Cardiac muscle cell (in vitro differentiated cells and primary cell): ENCODE data around the gene CAMK2G. TPM values are rescaled to one million over a fixed set of nuclear protein-coding genes. Genes with fewer than 3 reads are reported as not detected.

ENCODE experiments used
- DNase-seq, 2 donors: peaks; one replicate each; pipeline versions ENCODE4 v3.0.0 to v3.0.0-alpha.2; 2010 to 2017; ENCODE audit warnings: low read depth in 1 of 2, low spot score in 1 of 2
- H3K27ac ChIP-seq: fragments of 200-600 bp; sonication (generic); 2 replicates; pipeline ENCODE4 v1.5.1; 2016
- H3K27me3 ChIP-seq: fragments of 200-600 bp; sonication (generic); 2 replicates; pipeline ENCODE4 v1.6.0; 2016; ENCODE audit warnings: control low read depth
- H3K36me3 ChIP-seq: fragments of 200-600 bp; sonication (generic); 2 replicates; pipeline ENCODE4 v1.5.1; 2016; ENCODE audit warnings: control low read depth
- H3K4me1 ChIP-seq: fragments of 200-600 bp; sonication (generic); 2 replicates; pipeline ENCODE4 v1.8.1; 2017; ENCODE audit warnings: low read depth, mild to moderate bottlenecking, mixed run types
- H3K4me3 ChIP-seq: fragments of 200-600 bp; sonication (generic); 2 replicates; pipeline ENCODE4 v1.5.1; 2016; ENCODE audit warnings: mild to moderate bottlenecking
- H3K9me3 ChIP-seq: fragments of 200-600 bp; sonication (generic); 2 replicates; pipeline ENCODE4 v1.5.1; 2017; ENCODE audit warnings: low read depth, mild to moderate bottlenecking, control low read depth
- CTCF ChIP-seq: IDR thresholded peaks from 2 replicates; pipeline ENCODE4 v1.5.1; 2012; ENCODE audit warnings: low read depth, mild to moderate bottlenecking, low read length
- polyA plus RNA-seq: library from polyadenylated mRNA; unstranded; fragments of >200 nt; fragmentation: Nextera tagmentation; extraction: Ambion mirVana; gene quantifications from 2 replicates; pipeline ENCODE4 v1.2.1, GENCODE V29; 2016
- total RNA-seq: library from RNA; depleted of rRNA; stranded (reverse); fragments of >200 nt; gene quantifications from 2 replicates; pipeline ENCODE4 v1.2.3, GENCODE V29; 2016

CAMK2G gene
- total and polyA plus RNA-seq, 2 experiments from 2014 or later = 7.7 to 29.8 TPM

- Histone ChIP-seq H3K9me3 (no peaks in the 10 kb centered on the region), H3K27me3 (no peaks in the 10 kb centered on the region), H3K4me1 (peaks cover 28% of the 10 kb centered on the region), H3K4me3 (no peak overlapping the region), H3K27ac (no peak overlapping the region), H3K36me3 (no peaks in the 10 kb centered on the region)
- TF ChIP-seq CTCF = no peak
- DNase-seq = no peak
These were observed 7.7 kb downstream of the CAMK2G start for GRCh38 chr10:73866621-73867020.

GRCh38 chr10:73865459-73866442 lies 8.6 kb downstream of the CAMK2G start:
- no peak for TF ChIP-seq CTCF
- H3K9me3 ChIP-seq = no peaks in the 10 kb centered on the region
- no peaks in the 10 kb centered on the region for H3K27me3 ChIP-seq
- no peak overlapping the region for H3K27ac ChIP-seq
- DNase-seq = no peak
- H3K36me3 ChIP-seq = no peaks in the 10 kb centered on the region
- no peak overlapping the region for H3K4me3 ChIP-seq
- H3K4me1 ChIP-seq = peaks cover 28% of the 10 kb centered on the region

- TF ChIP-seq CTCF = no peak
These were observed 9.3 kb downstream of the CAMK2G start for GRCh38 chr10:73865107-73865458.

GRCh38 chr10:73864229-73864628 lies 10.1 kb downstream of the CAMK2G start:
- TF ChIP-seq CTCF = no peak
- DNase-seq = no peak
- H3K27ac ChIP-seq = no peak overlapping the region
- no peaks in the 10 kb centered on the region for H3K9me3 ChIP-seq
- H3K36me3 ChIP-seq = peaks cover 5% of the 10 kb centered on the region
- no peak overlapping the region for H3K4me3 ChIP-seq
- H3K4me1 ChIP-seq = peaks cover 28% of the 10 kb centered on the region
- no peaks in the 10 kb centered on the region for H3K27me3 ChIP-seq

More at GRCh38 chr10:73865107-73865458, 9.3 kb downstream of the CAMK2G start:
- H3K4me1 ChIP-seq = peaks cover 28% of the 10 kb centered on the region
- no peak overlapping the region for H3K27ac ChIP-seq
- H3K36me3 ChIP-seq = no peaks in the 10 kb centered on the region
- H3K9me3 ChIP-seq = no peaks in the 10 kb centered on the region
- H3K27me3 ChIP-seq = no peaks in the 10 kb centered on the region
- no peak for DNase-seq
- no peak overlapping the region for H3K4me3 ChIP-seq

GRCh38 chr10:73863039-73863817 lies 11.1 kb downstream of the CAMK2G start:
- no peak for DNase-seq
- no peaks in the 10 kb centered on the region for H3K27me3 ChIP-seq
- no peaks in the 10 kb centered on the region for H3K9me3 ChIP-seq
- no peak overlapping the region for H3K4me3 ChIP-seq
- peaks cover 19% of the 10 kb centered on the region for H3K4me1 ChIP-seq
- H3K27ac ChIP-seq = no peak overlapping the region
- no peak for TF ChIP-seq CTCF
- H3K36me3 ChIP-seq = peaks cover 9% of the 10 kb centered on the region
